Kidney capillary endothelial cell (primary cell): ENCODE measurements around the gene B3GALT6.

ENCODE experiments used
- DNase-seq: peaks from one replicate; pipeline ENCODE4 v3.0.0-alpha.2; 2018; ENCODE audit warnings: low spot score

B3GALT6 gene

DNA sequence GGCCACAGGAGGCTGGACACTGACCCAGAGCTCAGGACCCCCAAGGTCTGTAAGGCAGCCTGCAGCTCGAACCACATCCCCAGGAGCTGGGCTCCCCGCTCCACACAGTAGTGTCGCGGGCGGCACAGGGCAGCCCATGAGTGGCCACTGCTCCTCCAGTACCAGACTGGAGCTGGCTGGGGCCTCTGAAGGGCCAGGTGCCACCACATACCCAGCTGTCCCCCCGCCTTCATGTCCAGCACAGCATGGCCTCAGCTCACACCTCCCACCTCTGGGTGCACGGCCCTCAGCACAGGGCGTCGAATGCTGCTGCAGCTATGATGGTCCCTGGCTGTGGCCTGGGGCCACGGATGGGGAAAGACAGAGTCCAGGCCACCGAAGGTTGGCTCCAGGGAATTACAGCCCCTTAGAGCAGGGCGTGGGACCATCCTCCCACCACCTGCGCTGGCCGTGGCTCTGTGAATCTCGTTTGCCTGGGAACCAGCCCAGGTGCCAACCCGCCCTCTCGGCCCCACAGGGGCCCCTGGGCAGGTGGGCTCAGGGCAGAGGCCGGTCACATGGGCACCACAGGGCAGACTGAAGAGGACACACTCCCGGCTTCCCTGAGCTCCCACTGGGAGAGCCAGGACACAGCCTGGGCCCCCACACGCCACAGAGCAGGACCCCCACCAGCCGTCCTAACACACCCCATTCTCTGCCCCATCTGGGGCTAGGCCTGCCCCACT lies 16.0 kb upstream of the B3GALT6 start:
- DNase-seq, result no peak

DNA sequence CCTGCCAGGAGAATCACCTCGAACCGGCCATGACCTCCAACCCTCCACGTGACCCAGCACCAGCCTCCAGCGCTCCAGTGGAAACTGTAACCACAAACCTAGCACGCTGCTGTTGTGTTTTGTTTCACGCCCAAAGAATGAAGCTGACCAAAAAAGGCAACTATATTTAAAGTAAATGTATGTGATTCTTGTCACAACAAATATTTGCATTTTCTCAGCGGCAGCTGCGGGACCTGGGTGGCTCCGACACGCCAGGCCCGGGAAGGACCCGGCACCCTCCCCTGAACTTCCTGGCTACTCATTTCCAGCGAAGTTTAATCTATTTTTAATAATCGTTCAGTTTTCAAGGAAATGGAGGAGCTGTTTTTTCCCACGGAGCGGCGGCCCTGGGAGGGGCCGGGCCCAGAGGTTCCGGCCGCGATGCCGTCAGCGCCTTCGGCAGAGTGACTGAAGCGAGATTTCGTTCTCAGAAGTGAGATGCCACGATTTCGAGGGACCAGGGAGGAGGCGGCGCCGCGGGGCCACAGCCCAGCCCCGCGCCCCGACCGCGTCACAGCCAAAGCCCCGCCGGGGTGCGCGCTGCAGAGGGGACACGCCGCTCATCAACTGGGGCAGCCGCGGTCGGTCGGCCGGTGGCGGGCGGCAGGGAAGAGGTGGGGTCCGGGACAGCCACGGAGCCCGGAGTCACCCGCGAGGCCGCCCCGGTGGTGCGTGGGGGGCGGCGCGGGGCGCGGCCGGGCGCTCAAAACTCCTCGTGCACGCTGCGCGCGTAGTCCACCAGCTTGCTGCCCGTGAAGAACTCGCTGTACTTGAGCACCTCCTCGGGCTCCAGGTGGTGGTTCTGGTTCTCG lies 15.0 kb upstream of the B3GALT6 start:
- no peak for DNase-seq

DNA sequence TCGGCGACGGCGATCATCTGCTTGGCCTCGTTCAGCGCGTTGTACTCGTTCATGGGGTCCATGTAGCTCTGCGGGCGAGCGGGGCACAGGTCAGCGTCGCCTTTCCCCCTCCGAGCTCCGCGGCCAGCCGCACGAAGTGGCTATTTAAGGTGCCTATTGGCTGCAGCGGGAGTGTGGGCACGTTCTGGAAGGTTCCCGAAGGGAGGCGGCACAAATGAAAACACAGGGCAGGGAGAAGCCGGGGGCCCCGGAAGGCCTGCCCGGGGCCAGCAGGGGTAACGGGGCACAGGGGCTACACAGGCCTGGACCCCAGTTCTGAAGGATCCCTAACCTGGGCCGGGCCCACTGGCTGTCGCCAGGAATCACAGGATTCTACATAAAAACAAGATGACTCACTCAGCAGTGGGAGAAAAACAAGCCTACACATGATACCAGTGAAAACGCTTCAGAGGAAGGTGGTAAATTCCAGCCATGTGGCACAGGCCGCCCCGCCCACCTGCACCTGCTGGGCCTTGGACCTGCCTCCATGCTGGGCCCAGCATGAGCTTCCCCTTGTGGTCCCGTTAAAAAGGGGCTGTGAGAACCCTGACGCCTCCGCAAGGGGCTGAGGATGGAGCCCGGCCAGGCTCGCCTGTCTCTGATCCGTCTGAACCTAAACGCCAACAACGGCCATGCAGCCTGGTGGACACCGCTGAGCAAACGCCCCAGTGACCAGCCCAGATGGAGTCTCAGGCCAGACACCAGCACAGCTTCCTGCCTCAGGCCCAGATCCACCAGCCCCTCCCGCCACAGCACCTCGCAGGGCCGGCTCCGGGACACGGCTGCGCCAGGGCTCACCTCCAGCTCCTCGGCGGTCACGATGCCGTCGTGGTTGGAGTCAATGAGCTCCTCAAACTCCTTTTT lies 14.2 kb upstream of the B3GALT6 start:
- no peak for DNase-seq

DNA sequence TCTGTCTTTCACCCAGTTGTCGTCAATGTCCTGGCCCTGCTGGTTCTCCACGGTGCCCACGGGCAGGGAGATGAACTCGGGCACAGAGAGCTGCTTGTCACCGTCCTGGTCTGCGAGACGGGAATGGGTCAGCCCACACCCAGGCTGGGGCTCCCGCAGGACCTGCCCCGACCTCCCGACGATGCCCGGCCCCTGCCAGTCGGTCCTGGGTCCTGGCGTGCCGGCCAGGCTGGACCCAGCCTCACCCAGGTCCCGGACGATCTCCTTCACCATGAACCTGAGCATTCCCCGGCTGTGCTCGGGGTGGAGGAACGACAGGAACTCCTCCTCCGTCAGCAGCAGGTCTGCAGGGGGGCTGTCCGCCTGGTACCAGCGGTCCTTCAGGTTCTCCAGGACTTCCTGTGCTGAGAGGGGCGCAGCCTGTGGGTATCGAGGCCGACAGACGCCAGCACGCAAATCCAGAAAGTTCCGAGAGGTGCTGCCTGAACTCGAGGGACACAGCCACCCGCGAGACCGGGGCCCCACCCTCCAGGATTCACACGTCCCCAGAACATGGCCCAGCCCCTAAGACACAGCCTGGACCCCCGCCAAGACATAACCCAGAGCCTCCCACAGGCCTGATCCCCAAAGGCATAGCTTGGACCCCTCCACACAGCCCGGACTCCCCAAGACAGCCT lies 13.4 kb upstream of the B3GALT6 start:
- DNase-seq, result no peak

DNA sequence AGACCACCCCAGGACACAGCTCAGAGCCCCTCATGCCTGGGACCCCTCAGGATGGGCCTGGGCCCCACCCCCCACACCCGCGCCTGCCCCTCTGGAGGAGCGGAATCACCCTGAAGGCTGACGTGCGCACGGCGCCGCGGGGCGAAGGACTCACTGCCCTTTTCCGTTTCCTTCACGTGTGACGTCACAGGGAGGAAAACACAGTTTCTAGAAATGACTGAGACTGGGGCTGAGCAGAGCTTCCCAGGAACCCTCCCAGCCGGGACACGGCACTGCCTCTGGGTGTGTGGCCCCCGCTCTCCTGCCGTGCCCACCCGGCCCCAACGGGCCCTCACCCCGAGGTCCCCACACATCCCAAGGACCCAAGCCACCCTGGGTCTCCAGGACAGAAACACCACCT lies 12.7 kb upstream of the B3GALT6 start:
- DNase-seq, result no peak

DNA sequence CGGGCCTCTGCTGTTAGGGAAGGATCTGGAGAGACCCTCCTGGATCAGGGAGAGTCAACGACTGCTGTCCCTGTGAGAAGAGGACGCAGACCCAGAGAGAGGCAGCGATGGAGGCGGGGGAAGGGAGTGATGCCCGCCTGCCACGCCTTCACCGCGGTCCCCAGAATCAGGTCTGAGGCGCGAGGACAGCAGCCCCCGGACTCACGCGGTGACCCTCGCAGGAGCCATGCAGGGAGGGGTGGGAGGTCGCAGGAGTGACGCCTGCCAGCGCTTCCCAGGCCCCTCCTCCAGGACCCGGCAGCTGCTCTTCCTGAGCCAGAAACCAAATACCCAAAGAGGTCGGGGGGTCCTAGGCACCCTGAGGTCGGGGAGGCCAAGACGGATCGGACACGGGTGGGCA lies 11.8 kb upstream of the B3GALT6 start:
- no peak for DNase-seq

DNA sequence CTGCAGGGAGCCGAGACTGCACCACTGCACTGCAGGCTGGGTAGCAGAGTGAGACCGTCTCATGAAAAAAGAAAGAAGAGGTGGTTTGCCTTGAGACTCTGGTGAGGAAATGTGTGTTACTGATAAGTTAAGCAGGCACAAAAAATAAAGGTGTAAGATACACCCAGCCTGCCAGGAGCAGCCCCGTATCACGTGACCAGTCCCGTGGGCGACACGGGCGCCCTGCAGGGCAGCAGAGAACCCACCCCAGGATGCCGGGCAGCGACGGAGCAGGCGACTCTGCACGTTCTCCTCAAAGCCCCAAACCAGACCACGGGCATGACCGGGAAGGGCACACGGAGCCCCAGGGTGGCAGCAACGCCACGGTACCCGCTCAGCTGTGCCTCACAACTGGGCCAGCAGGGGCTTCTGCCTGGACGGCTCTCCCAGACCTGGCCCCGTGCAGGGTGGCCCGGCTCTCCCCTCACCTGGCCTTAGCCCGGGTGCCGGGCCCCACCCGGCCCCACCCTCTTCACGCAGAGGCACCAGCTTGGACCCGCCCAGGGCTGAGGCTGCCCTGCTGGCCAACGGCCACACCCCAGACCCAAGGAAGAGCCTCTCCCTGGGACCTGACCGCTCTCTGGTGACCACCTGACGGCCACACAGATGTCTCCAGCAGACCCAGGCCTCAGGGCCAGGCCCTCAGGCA lies 10.0 kb upstream of the B3GALT6 start:
- no peak for DNase-seq

DNA sequence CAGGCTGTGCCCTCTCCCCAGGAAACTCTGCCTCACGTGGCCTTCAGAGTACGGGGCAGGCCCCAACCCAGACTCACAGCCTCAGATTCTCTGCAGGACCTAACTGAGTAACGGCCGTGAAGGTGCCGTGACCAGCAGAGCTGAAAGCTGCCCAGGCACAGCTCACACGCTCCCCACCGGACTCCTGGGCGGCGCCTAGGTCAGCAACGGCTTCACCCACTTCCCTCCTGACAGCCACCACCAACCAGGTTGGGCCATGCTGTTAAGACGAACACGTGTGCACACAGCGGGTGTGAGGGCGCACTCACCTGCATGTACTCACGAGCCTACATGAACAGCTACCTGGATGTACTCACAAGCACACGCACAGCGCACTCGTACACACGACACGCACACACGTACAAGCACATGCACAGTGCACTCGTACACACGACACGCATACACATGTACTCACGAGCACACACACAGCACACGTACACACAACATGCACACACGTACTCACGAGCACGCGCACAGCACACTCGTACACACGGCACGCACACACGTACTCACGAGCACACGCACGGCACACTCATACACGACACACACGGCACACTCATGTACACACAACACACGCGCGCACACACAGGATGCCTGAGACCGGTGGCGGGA lies 9.3 kb upstream of the B3GALT6 start:
- DNase-seq, result no peak

DNA sequence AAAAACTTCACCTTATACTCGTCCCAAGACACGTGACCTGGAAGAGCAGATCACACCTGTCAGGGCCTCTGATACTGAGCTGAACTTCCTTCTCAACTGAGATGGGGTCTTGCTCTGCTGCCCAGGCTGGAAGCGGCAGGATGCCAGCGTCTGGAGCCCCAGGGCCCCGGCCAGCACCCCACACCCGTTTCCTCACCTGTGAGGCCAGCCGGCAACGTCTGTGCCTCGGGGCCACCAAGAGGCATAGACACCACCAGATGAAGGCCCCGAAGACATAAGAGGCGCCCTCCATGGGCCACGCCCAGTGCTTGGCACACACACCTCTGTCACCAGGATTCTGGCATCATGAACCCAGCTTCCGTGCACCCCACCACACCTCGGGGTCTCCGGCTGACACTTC lies 8.7 kb upstream of the B3GALT6 start:
- no peak for DNase-seq

DNA sequence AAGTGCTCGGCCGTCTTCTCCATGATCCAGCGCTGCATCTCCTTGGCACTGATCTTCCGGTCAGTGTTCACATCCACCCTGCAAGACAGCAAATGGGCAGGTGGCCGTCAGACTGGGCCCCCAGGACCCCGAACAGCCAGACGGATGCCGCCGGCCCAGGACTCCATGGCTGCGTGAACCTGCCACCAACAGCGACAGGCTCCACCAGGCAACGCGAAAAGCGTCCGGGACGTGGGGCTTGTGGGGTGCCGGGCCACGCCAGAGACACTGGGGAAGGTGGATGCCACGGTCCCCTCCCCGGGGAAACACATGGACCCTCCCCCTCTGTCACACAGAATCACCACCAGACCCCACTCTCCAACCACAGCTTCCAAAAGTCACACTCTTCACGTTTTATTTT lies 8.1 kb upstream of the B3GALT6 start:
- DNase-seq, result no peak

DNA sequence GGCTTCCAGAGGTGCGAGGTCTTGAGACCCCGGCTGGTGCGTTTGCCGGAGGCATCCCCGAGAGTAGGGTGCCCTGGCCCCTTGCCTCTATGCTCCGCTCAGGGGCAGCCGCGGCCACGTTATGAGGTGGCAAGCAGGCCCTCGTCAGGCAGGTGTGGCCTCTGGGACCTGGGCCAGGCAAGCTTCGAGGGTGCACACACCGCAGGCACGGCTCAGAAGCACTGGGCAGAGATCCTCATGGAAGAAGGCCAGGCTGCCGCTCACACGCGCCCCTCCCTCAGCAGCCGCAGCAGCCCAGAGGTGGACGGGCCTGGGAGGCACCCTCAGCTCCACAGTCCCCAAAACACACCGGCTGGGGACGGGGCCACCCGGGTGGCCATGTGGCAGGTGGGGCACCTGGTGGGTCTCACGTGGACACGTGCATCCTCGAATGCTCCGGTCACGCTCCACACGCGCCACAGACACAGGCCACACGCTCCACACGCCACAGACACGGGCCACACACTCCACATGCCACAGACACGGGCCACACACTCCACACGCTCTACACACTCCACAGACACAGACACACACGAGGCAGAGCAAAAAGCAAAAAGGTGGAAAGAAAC lies 6.7 kb upstream of the B3GALT6 start:
- DNase-seq, result no peak

DNA sequence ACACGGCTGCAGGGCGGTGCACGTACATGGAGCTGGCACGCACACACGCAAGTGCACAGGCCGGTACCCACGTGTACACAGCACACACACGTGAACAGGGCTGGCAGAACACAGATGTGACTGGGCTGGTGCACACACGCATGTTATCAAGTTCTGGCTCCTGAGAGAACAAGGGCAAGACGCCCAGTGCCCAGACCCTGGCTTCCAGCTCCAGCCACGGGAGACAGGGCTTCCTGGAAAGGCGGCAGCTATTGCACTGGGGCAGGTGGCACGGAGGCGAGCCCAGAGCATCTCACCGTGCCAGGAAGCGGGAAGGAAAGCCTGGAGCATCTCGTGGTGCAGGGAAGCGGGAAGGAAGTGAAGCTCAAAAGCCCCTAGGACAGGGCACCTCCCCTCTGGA lies 6.1 kb upstream of the B3GALT6 start:
- no peak for DNase-seq

DNA sequence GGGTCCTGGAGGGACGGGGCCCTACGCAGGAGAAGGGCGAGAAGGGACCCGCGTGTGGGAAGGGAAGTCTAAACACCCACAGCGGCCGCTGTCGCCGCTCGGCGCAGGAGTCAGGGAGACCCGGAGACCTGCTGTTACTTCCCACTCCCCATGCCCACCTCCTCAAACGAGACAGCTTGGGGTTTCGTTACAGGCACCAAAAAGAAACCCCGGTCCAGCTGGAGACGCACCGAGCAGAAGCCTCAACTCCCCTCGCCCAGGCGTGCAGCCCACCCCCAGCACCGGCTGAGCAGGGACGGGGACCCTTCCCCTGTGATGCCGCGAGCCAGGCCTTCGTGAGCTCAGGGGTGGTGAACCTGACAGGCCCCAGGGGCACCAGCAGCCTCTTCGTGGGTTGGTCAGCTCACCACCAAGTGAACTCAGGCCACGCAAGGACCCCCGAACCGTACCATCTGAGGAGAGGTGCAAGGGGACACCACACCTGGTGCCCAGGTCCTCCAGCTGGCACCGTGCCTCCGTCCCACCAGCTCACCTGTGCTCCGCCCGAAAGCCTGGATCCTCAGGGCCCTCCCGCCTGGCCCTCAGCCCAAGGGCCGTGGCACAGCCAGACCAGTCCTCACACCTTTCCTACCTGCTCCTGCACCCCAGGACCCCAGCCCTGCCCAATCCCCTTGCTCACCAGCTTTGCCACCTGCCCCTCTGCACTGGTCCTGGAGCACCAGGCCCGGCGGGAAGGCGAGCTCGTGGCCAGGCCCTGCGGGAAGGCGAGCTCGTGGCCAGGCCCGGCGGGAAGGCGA lies 5.3 kb upstream of the B3GALT6 start:
- DNase-seq, result no peak

DNA sequence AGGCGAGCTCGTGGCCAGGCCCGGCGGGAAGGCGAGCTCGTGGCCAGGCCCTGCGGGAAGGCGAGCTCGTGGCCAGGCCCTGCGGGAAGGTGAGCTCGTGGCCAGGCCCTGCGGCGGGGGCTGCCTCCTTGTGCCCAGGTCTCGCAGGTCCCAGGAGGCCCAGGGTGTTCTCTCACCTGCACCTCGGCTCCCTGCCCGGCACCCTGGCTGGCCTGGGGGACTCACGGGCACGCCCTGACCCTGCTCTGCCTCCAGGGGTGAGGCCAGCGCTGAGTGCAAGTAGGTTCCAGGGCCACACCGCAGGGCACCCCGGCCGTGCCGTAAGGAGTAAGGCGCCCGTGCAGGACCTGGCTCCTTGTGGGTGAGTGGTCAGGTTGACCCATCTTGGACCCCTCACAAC lies 4.7 kb upstream of the B3GALT6 start:
- DNase-seq, result no peak

DNA sequence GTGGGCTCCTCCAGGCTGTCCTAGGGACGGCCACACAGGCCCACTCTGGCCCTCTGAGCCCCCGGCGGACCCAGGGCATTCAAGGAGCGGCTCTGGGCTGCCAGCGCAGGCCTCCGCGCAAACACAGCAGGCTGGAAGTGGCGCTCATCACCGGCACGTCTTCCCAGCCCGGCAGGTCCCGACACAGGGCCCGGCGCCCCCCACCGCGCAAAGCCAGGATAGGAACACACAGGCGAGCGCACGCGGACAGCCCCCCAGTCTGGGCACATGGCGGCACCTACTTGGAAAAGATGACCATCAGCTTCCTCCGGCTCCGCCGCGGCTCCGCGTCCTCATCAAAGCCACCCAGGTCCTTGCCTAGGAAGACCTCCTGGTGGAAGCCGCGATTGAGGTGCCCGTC lies 3.9 kb upstream of the B3GALT6 start:
- DNase-seq, result no peak

DNA sequence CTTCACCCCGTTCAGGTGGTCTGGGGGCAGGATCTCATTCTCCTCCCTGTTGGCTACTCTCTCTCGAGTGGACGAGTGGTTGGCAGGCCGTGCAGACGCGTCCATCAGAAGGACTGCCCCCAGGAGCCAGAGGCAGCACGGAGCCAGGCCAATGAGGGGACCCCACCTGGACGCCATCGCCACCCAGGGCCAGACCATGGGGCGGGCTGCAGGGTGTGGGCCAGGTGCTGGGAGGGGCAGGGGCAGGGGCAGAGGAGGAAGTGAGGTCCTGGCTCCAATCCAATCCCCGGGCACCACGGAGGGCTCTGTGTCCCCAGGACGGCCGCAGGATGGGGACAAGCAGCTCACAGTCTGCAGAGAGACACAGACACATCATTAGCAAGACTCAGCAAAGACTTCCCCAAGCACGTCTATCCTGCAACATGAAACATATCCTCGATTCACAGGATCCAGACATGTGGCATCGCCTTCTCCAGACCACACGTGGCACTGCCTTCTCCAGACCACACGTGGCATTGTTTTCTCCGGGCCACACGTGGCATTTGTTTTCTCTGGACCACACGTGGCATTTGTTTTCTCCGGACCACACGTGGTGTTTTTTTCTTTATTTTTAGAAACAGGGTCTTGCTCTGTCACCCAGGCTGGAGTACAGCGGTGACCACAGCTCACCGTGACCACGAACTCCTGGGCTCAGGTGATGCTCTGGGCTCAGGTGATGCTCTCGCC lies 3.3 kb upstream of the B3GALT6 start:
- no peak for DNase-seq

DNA sequence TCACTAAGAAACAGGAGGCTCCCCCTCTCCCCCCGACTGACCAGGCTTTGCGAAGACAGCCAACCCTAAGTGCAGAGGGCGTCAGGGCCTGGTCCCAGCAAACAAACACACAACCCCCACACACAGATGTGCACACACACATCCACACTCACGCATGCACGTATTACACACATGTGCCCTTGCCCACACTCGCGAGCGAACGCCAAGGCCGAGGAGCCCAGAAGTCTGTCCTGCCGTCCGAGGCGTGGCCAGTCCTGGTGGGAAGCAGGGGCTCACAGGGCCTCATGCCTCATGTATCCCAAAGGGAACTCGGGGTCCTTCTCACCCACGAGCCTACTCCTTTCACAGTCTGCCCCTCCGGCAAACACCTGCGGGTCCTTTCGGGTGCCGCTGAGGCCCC lies 2.3 kb upstream of the B3GALT6 start:
- DNase-seq, result no peak

DNA sequence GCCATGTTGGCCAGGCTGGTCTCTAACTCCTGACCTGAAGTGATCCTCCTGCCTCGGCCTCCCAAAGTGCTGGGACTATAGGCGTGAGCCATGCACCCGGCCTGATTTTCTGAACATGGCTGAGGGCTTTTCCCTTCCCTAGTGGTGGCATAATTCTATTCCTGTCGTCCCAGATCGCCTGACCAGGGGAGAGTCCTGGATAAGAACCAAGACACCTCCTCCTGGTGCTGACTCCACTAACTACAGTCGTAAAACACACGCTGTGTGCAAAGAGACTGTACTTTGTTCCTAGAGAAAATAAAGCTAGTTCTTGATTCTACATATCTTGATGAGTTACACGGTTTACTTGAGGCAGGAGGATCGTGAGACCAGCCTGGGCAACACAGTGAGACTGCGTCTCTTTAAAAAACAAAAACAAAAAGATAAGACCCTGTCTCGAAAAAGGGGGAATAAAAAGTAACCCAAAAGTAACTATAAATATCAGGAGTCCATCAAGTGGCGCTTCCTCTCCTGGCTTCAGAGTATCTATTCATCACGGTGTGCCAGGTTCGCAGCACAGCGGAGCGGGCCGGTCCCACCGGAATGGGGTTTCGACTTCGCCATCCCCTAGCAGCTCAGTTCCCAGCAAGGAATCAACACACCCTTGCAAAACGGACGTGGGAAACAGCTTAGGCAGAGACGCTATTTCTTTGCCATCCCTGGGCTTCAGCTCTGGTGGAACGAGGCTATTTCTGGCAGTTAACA lies 1.2 kb upstream of the B3GALT6 start:
- DNase-seq, result peak; percentile 58
